ENCODE measurements around the gene ORMDL3.
A peak's percentile ranks its signal among the peaks of the same experiment; 100 is the strongest.

The ORMDL3 gene

GRCh38 chr17:39934324-39934723, 6.9 kb upstream of the ORMDL3 start:
- H3K4me1 ChIP-seq (ENCODE audit: control insufficient read depth, insufficient read depth, low read length, poor library complexity, severe bottlenecking), result peaks cover 3% of the 10 kb centered on the region
- H3K36me3 ChIP-seq (ENCODE audit: control insufficient read depth, insufficient read depth, low read length), result no peaks in the 10 kb centered on the region
- H3K4me3 ChIP-seq (ENCODE audit: extremely low read depth, insufficient read depth, low read length, poor library complexity, severe bottlenecking), result no peak overlapping the region
- no peak overlapping the region for H3K27ac ChIP-seq (ENCODE audit: low read depth, low read length, severe bottlenecking)
- H3K9me3 ChIP-seq (ENCODE audit: control insufficient read depth, low read length), result no peaks in the 10 kb centered on the region
- 83% methylated on average over 5 of the region's 5 CpGs for whole genome bisulfite sequencing, 2 experiments (ENCODE audit: insufficient coverage in 2 of 2)

- no peaks in the 10 kb centered on the region for H3K9me3 ChIP-seq (ENCODE audit: control insufficient read depth, low read length)
- WGBS, 2 experiments (ENCODE audit: insufficient coverage in 2 of 2), result 80% methylated on average over 1 of the region's 5 CpGs; no CpG with 5 or more reads in 1 of the 2 experiments
- no peaks in the 10 kb centered on the region for H3K36me3 ChIP-seq (ENCODE audit: control insufficient read depth, insufficient read depth, low read length)
- no peak overlapping the region for H3K4me3 ChIP-seq (ENCODE audit: extremely low read depth, insufficient read depth, low read length, poor library complexity, severe bottlenecking)
- H3K27ac ChIP-seq (ENCODE audit: low read depth, low read length, severe bottlenecking), result no peak overlapping the region
- no peaks in the 10 kb centered on the region for H3K4me1 ChIP-seq (ENCODE audit: control insufficient read depth, insufficient read depth, low read length, poor library complexity, severe bottlenecking)
Measured at GRCh38 chr17:39933912-39934311, 6.5 kb upstream of the ORMDL3 start.

GRCh38 chr17:39929646-39930407, 2.4 kb upstream of the ORMDL3 start:
- Histone ChIP-seq H3K9me3 (ENCODE audit: control insufficient read depth, low read length) (no peaks in the 10 kb centered on the region), H3K27ac (ENCODE audit: low read depth, low read length, severe bottlenecking) (no peak overlapping the region), H3K4me1 (ENCODE audit: control insufficient read depth, insufficient read depth, low read length, poor library complexity, severe bottlenecking) (peaks cover 20% of the 10 kb centered on the region), H3K36me3 (ENCODE audit: control insufficient read depth, insufficient read depth, low read length) (no peaks in the 10 kb centered on the region), H3K4me3 (ENCODE audit: extremely low read depth, insufficient read depth, low read length, poor library complexity, severe bottlenecking) (no peak overlapping the region)
- 88 to 91% methylated on average over 4 of the region's 5 CpGs for WGBS, 2 experiments (ENCODE audit: insufficient coverage in 2 of 2)

- peaks cover 25% of the 10 kb centered on the region for H3K4me1 ChIP-seq (ENCODE audit: control insufficient read depth, insufficient read depth, low read length, poor library complexity, severe bottlenecking)
- no peak overlapping the region for H3K4me3 ChIP-seq (ENCODE audit: extremely low read depth, insufficient read depth, low read length, poor library complexity, severe bottlenecking)
- no peak overlapping the region for H3K27ac ChIP-seq (ENCODE audit: low read depth, low read length, severe bottlenecking)
- WGBS, 2 experiments (ENCODE audit: insufficient coverage in 2 of 2), result 87 to 89% methylated on average over 7 of the region's 8 CpGs
- peaks cover 3% of the 10 kb centered on the region for H3K36me3 ChIP-seq (ENCODE audit: control insufficient read depth, insufficient read depth, low read length)
- H3K9me3 ChIP-seq (ENCODE audit: control insufficient read depth, low read length), result no peaks in the 10 kb centered on the region
Measured at GRCh38 chr17:39928858-39929645, 1.7 kb upstream of the ORMDL3 start.

GRCh38 chr17:39927929-39928857, 792 bp upstream of the ORMDL3 start:
- H3K9me3 ChIP-seq (ENCODE audit: control insufficient read depth, low read length), result no peaks in the 10 kb centered on the region
- peak overlapping the region; percentile 100 for H3K4me3 ChIP-seq (ENCODE audit: extremely low read depth, insufficient read depth, low read length, poor library complexity, severe bottlenecking)
- peaks cover 27% of the 10 kb centered on the region for H3K4me1 ChIP-seq (ENCODE audit: control insufficient read depth, insufficient read depth, low read length, poor library complexity, severe bottlenecking)
- 64 to 65% methylated on average over 15 of the region's 17 CpGs for WGBS, 2 experiments (ENCODE audit: insufficient coverage in 2 of 2)
- peak overlapping the region; percentile 62 for H3K27ac ChIP-seq (ENCODE audit: low read depth, low read length, severe bottlenecking)
- peaks cover 9% of the 10 kb centered on the region for H3K36me3 ChIP-seq (ENCODE audit: control insufficient read depth, insufficient read depth, low read length)

- Histone ChIP-seq H3K9me3 (ENCODE audit: control insufficient read depth, low read length) (no peaks in the 10 kb centered on the region), H3K4me1 (ENCODE audit: control insufficient read depth, insufficient read depth, low read length, poor library complexity, severe bottlenecking) (peaks cover 27% of the 10 kb centered on the region), H3K4me3 (ENCODE audit: extremely low read depth, insufficient read depth, low read length, poor library complexity, severe bottlenecking) (peak overlapping the region; percentile 100), H3K36me3 (ENCODE audit: control insufficient read depth, insufficient read depth, low read length) (peaks cover 25% of the 10 kb centered on the region), H3K27ac (ENCODE audit: low read depth, low read length, severe bottlenecking) (peak overlapping the region; percentile 84)
- WGBS, 2 experiments (ENCODE audit: insufficient coverage in 2 of 2), result 6 to 7% methylated on average over 9 to 14 of the region's 15 CpGs
Measured at GRCh38 chr17:39926588-39927100, 757 bp downstream of the ORMDL3 start.

GRCh38 chr17:39926135-39926587, 1.2 kb downstream of the ORMDL3 start:
- Histone ChIP-seq H3K27ac (ENCODE audit: low read depth, low read length, severe bottlenecking) (no peak overlapping the region), H3K9me3 (ENCODE audit: control insufficient read depth, low read length) (no peaks in the 10 kb centered on the region), H3K4me3 (ENCODE audit: extremely low read depth, insufficient read depth, low read length, poor library complexity, severe bottlenecking) (peak overlapping the region; percentile 100), H3K4me1 (ENCODE audit: control insufficient read depth, insufficient read depth, low read length, poor library complexity, severe bottlenecking) (peaks cover 27% of the 10 kb centered on the region), H3K36me3 (ENCODE audit: control insufficient read depth, insufficient read depth, low read length) (peaks cover 30% of the 10 kb centered on the region)
- 75 to 100% methylated on average over 1 to 2 of the region's 4 CpGs for WGBS, 2 experiments (ENCODE audit: insufficient coverage in 2 of 2)

- Histone ChIP-seq H3K9me3 (ENCODE audit: control insufficient read depth, low read length) (no peaks in the 10 kb centered on the region), H3K27ac (ENCODE audit: low read depth, low read length, severe bottlenecking) (no peak overlapping the region), H3K36me3 (ENCODE audit: control insufficient read depth, insufficient read depth, low read length) (peaks cover 36% of the 10 kb centered on the region), H3K4me1 (ENCODE audit: control insufficient read depth, insufficient read depth, low read length, poor library complexity, severe bottlenecking) (peaks cover 27% of the 10 kb centered on the region), H3K4me3 (ENCODE audit: extremely low read depth, insufficient read depth, low read length, poor library complexity, severe bottlenecking) (no peak overlapping the region)
- 97 to 98% methylated on average over 6 to 8 of the region's 11 CpGs for WGBS, 2 experiments (ENCODE audit: insufficient coverage in 2 of 2)
Measured at GRCh38 chr17:39925282-39926134, 1.9 kb downstream of the ORMDL3 start.

GRCh38 chr17:39924691-39925055, 2.7 kb downstream of the ORMDL3 start:
- Histone ChIP-seq H3K36me3 (ENCODE audit: control insufficient read depth, insufficient read depth, low read length) (peaks cover 44% of the 10 kb centered on the region), H3K4me1 (ENCODE audit: control insufficient read depth, insufficient read depth, low read length, poor library complexity, severe bottlenecking) (peaks cover 27% of the 10 kb centered on the region), H3K27ac (ENCODE audit: low read depth, low read length, severe bottlenecking) (peak overlapping the region; percentile 5), H3K9me3 (ENCODE audit: control insufficient read depth, low read length) (no peaks in the 10 kb centered on the region), H3K4me3 (ENCODE audit: extremely low read depth, insufficient read depth, low read length, poor library complexity, severe bottlenecking) (no peak overlapping the region)
- WGBS, 2 experiments (ENCODE audit: insufficient coverage in 2 of 2), result 90 to 93% methylated on average over 3 of the region's 3 CpGs
